Activated CD8-positive, alpha-beta memory T cell treated with anti-CD3 and anti-CD28 coated beads, Interleukin-2, amount 10 ng/mL, durations not matched to agents 7 days and 5 days (primary cell): Measurements from ENCODE around the gene CCDC43. TPM values are rescaled to one million over a fixed set of nuclear protein-coding genes. Genes with fewer than 3 reads are reported as not detected.

Experiments
- ATAC-seq: fragments of 150-1000 bp; cut with Tn5 transposase; one replicate; pipeline ENCODE4 v1.10.0; 2021; ENCODE audit warnings: moderate library complexity
- CTCF ChIA-PET: fragments of 350-600 bp; sonication (Branson Sonifier 250); formaldehyde crosslinking; loops from one replicate; lab custom pipeline; 2021; ENCODE audit warnings: antibody characterized with exemption; lab: Charles Lee
- DNase-seq: peaks from one replicate; pipeline ENCODE4 v3.0.0-alpha.2; 2020
- H3K27ac Mint-ChIP-seq: one replicate; pipeline ENCODE4 v1.8.0; 2021; ENCODE audit warnings: mild to moderate bottlenecking, mixed read lengths
- H3K27me3 Mint-ChIP-seq: one replicate; pipeline ENCODE4 v1.8.0; 2021; ENCODE audit warnings: mixed read lengths
- H3K36me3 Mint-ChIP-seq: one replicate; pipeline ENCODE4 v1.8.0; 2021; ENCODE audit warnings: mild to moderate bottlenecking, mixed read lengths
- H3K4me1 Mint-ChIP-seq: one replicate; pipeline ENCODE4 v1.8.0; 2021; ENCODE audit warnings: mixed read lengths
- H3K4me3 Mint-ChIP-seq: one replicate; pipeline ENCODE4 v1.8.0; 2021; ENCODE audit warnings: mild to moderate bottlenecking, moderate library complexity, mixed read lengths
- H3K9me3 Mint-ChIP-seq: one replicate; pipeline ENCODE4 v1.8.0; 2022; ENCODE audit warnings: low read depth, mixed read lengths
- total RNA-seq, 2 experiments: library from RNA; stranded (reverse); gene quantifications; one replicate each; pipeline ENCODE4 v1.2.3, GENCODE V29; 2021

The CCDC43 gene
- total RNA-seq, 2 experiments from 2014 or later: 26.0 to 28.4 TPM

- Mint-ChIP-seq H3K36me3 (no peaks in the 10 kb centered on the region), H3K4me1 (no peaks in the 10 kb centered on the region), H3K4me3 (no peak overlapping the region), H3K27ac (no peak overlapping the region), H3K27me3 (peaks cover 21% of the 10 kb centered on the region), H3K9me3 (no peaks in the 10 kb centered on the region)
- ATAC-seq (no peak), DNase-seq (no peak)
- CTCF ChIA-PET: interaction anchor here (1.2 to 1.5 kb wide), 2 partner anchors 15 to 176 kb away, joined by 3 to 4 read pairs; no protein-coding TSS in a partner anchor
Measured at GRCh38 chr17:44630703-44631102, 58.9 kb downstream of the CCDC43 start.

- Mint-ChIP-seq H3K4me3 (no peak overlapping the region), H3K4me1 (no peaks in the 10 kb centered on the region), H3K36me3 (no peaks in the 10 kb centered on the region), H3K27ac (no peak overlapping the region), H3K9me3 (no peaks in the 10 kb centered on the region), H3K27me3 (peaks cover 20% of the 10 kb centered on the region)
- ATAC-seq (no peak), DNase-seq (no peak)
- CTCF ChIA-PET: no interaction called here
Measured at GRCh38 chr17:44629314-44629713, 60.3 kb downstream of the CCDC43 start.

- CTCF ChIA-PET: no interaction called here
- H3K4me3 Mint-ChIP-seq: no peak overlapping the region
- H3K9me3 Mint-ChIP-seq: no peaks in the 10 kb centered on the region
- DNase-seq (no peak), ATAC-seq (no peak)
- H3K27me3 Mint-ChIP-seq: peaks cover 20% of the 10 kb centered on the region
- no peaks in the 10 kb centered on the region for H3K4me1 Mint-ChIP-seq
- H3K36me3 Mint-ChIP-seq: no peaks in the 10 kb centered on the region
- H3K27ac Mint-ChIP-seq: no peak overlapping the region
Measured at GRCh38 chr17:44628243-44629188, 61.1 kb downstream of the CCDC43 start.

- Mint-ChIP-seq H3K36me3 (no peaks in the 10 kb centered on the region), H3K4me3 (no peak overlapping the region), H3K4me1 (no peaks in the 10 kb centered on the region), H3K9me3 (no peaks in the 10 kb centered on the region), H3K27ac (no peak overlapping the region), H3K27me3 (peaks cover 18% of the 10 kb centered on the region)
- no peak for DNase-seq
- no peak for ATAC-seq
- CTCF ChIA-PET: no interaction called here
Measured at GRCh38 chr17:44627513-44628242, 61.9 kb downstream of the CCDC43 start.

Other genes starting within 250 kb of the CCDC43 start
- 10 to 100 TPM; 46.1 to 51.6 TPM for gene GPATCH8, start 186.4 kb downstream of the CCDC43 start, total RNA-seq
- gene FZD2, start 132.3 kb downstream of the CCDC43 start, total RNA-seq: under 1 TPM in 1 of 2 experiments, not detected in 1; 0.30 TPM
- not detected for gene MEIOC, start 33.3 kb downstream of the CCDC43 start, total RNA-seq
- 10 to 100 TPM; 43.8 to 53.2 TPM for gene DBF4B, start 18.9 kb upstream of the CCDC43 start, total RNA-seq
- gene ADAM11, start 69.2 kb upstream of the CCDC43 start, total RNA-seq: under 1 TPM; 0.35 to 0.50 TPM
- 1 to 10 TPM; 2.7 to 3.7 TPM for gene GJC1, start 140.5 kb upstream of the CCDC43 start, total RNA-seq
- not detected for gene HIGD1B, start 158.1 kb upstream of the CCDC43 start, total RNA-seq
- gene EFTUD2, start 209.7 kb upstream of the CCDC43 start, total RNA-seq: 100 to 1,000 TPM; 134 to 178 TPM
- not detected for gene GFAP, start 225.7 kb upstream of the CCDC43 start, total RNA-seq